NCI-H1930 (cell line): Measurements from ENCODE around the gene PDE4D.
A peak's percentile ranks its signal among the peaks of the same experiment; 100 is the strongest.

Source experiments
- DNase-seq, 2 experiments: peaks; one replicate each; lab custom pipeline; 2025; lab: John Stamatoyannopoulos, UW

The PDE4D gene

GRCh38 chr5:59142138-59142537 lies 751.4 kb downstream of the PDE4D start:
- DNase-seq = no peak

GRCh38 chr5:59140133-59140532 lies 753.4 kb downstream of the PDE4D start:
- no peak for DNase-seq

GRCh38 chr5:59139695-59140094 lies 753.8 kb downstream of the PDE4D start:
- DNase-seq = no peak

GRCh38 chr5:59138509-59138908 lies 755.0 kb downstream of the PDE4D start:
- DNase-seq = no peak

- peak in 1 of 2 experiments; percentile 29 for DNase-seq
Observed at GRCh38 chr5:59137846-59138245, 755.7 kb downstream of the PDE4D start.

DNA sequence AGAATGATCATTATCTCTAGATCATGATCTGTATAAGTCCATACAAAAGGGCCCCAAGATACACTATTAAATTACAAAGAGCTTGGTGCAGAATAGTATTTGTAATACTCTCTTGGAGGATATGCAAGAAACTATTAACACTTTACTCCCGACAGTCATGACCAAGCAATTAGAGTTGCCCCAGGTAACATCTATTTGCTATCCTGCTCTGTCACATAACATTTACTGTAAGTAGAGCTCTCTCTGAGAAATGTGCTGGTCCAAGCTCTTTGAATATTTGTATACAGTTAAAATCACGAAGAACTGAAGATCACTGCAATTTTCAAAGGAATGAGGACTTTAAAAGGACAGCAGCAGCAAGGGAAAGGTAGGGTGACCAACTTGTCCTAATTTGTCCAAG lies 757.0 kb downstream of the PDE4D start:
- no peak for DNase-seq

DNA sequence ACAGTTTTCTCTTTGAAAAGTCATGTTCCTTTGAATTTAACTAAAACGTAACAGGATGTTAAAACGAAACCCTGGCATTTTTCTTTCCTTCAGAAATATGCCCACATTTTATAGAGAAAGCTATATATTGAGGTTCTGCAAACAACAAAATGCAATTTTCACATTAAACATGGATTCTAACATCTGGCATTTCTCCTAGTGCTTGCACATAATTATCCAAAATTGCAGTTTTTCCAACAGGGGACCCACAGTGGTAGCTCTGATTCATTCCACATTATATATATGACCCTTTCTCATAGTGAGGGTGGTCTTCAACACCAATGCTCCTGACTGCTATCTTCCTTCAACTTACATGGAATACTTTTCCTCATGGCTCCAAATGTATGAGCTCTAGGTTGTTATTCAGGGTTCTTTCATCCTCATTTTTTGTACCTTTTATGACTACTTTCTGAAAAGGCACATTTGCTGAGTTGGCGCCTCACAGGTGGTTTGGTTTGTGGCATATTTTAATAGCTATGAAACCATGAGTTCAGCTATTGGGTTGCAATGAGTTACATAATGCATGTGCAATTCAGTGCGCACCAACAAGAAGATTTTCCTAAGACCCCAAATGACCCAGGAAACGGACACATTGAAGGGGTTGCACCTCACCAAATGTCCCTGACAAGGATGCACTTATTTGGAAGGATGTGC lies 758.9 kb downstream of the PDE4D start:
- no peak for DNase-seq

- DNase-seq = no peak
Observed at GRCh38 chr5:59133764-59134261, 759.7 kb downstream of the PDE4D start.

DNA sequence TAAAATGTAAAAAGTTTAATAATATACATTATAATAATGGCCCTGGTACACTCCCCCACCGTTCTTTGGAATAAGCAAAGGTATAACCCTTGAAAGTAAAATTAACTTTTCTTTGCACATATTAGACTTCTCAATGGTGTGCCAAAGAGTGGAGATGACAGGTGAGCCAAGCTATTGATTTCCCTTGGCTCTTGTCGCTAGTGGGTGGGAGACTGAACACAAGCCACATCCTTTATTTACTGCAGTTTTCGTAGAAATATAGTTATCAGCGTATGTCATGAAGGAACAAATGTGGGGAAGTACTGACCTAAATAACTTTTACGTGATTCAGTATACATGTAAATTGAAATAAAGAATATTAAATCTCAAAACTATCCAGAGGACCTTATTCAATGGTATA lies 761.4 kb downstream of the PDE4D start:
- no peak for DNase-seq

GRCh38 chr5:59130431-59130830 lies 763.1 kb downstream of the PDE4D start:
- no peak for DNase-seq

- DNase-seq = no peak
Observed at GRCh38 chr5:59128646-59129290, 764.8 kb downstream of the PDE4D start.

GRCh38 chr5:59126708-59127573 lies 766.6 kb downstream of the PDE4D start:
- DNase-seq = no peak

DNA sequence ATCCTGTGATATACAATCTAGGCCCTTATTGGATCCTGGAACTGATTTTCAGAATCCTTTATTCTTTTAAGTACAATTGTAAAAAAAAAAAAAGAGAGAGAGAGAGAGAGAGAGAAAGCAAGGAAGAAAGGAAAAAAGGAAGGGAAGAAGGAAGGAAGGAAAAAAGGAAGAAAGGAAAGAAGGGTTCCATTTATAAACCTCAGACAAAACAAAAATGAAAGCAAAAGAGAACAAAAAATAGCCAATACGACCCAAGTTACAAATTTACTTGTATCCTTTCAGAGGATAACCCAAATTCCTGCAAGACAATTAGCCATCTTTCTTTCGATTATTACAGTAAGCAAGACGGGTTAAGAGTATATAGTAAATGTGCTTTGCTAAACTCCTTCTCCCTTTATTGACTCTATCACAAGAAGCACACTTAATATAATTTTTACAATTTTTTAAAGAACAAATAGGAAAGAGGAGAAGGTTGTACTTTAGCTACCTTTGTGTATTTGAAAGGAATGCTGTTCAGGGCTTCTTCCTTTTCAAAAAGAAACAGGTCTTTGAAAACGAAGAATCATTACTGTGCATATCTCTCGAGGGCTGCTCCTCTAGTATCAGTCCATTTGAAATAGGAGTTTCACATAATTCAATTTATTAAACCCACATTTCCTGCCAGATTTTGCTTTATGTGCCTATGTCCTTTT lies 767.4 kb downstream of the PDE4D start:
- no peak for DNase-seq

DNA sequence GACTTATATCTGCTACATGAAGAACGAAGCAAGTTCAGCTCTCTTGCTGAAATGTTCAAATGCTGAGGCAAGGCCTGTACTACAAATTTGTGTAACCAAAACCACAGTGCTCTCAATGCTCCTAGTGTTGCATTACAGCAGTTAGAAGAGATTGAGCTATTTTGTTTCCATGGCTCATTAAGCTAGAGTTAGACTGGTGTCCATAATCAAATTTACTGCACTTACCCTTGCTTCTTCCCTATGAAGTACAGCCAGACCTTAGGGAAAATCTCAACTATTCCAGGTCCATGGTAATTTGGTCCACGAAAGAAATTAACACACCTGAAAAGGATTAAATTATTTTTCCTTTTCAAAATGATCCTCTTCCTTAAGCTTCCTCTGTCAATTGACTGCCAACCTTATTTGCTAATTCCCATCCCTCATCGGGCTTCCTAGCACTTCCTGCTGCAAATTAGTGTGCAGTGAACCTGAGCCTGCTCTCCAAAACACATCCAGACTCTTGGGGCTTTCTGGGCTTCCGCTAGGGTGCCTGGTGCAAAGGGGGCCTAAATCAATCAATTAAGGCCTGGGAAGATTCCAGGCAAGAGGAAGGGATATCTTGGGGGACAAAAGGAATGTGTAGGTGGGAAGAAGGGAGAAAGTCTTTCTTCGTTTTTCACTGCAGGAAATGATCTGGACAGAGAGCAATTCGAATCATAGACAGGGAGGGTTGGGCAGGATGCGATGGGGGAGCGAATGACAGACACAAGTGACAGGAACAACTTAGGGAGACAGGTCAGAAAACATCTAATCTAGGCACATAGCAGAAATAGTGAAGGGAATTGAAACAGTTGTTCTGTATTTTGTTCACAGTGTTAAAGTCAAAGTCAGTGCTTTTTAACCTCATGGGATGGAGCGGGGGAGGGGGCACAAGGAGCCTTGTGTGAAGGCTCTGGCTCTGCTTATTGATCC lies 768.2 kb downstream of the PDE4D start:
- DNase-seq = peak; percentile 19 to 25

- DNase-seq = no peak
Observed at GRCh38 chr5:59123595-59124561, 769.6 kb downstream of the PDE4D start.

GRCh38 chr5:59119480-59119879 lies 774.0 kb downstream of the PDE4D start:
- no peak for DNase-seq

GRCh38 chr5:59117320-59117719 lies 776.2 kb downstream of the PDE4D start:
- DNase-seq = no peak

- no peak for DNase-seq
Observed at GRCh38 chr5:59116231-59116865, 777.2 kb downstream of the PDE4D start.

GRCh38 chr5:59115345-59115744 lies 778.2 kb downstream of the PDE4D start:
- no peak for DNase-seq
